ENCODE results near the gene RSPH9. TPM values are rescaled to one million over a fixed set of nuclear protein-coding genes. Genes with fewer than 3 reads are reported as not detected.

RSPH9 gene
- total RNA-seq, 2 donors from 2014 or later, result not detected

DNA sequence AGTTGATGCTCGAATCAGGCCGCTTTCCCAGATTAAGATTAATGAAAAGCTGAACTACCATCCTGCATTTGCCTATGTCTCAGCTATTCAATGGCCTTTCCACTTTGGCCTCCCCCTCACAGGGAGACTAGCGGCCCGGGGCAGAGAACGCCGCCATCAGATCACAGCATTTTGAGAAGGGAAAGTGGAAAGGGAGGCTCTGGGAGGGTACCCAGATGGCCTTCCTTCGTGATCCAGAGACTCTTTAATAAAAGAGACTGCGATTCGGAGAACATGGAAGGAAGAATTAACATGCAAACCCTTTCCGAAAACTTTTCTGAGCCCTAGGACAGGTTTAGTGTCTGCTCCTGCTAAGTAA is 42.2 kb downstream of the RSPH9 start:
- Histone ChIP-seq H3K4me1 (peaks cover 31% of the 10 kb centered on the region), H3K36me3 (no peaks in the 10 kb centered on the region), H3K9me3 (no peaks in the 10 kb centered on the region), H3K4me3 (peak overlapping the region; percentile 75), H3K27ac (peak overlapping the region; percentile 77), H3K27me3 (no peaks in the 10 kb centered on the region), H3K9ac (ENCODE audit: low read depth in 2 of 2, low read length in 2 of 2) (peak overlapping the region; percentile 73 to 95)
- no peak for TF ChIP-seq CTCF (IDR thresholded peaks at IDR 0.05)
- intact Hi-C loops (cut with DNase I), result no loop called here
- no peak for DNase-seq

DNA sequence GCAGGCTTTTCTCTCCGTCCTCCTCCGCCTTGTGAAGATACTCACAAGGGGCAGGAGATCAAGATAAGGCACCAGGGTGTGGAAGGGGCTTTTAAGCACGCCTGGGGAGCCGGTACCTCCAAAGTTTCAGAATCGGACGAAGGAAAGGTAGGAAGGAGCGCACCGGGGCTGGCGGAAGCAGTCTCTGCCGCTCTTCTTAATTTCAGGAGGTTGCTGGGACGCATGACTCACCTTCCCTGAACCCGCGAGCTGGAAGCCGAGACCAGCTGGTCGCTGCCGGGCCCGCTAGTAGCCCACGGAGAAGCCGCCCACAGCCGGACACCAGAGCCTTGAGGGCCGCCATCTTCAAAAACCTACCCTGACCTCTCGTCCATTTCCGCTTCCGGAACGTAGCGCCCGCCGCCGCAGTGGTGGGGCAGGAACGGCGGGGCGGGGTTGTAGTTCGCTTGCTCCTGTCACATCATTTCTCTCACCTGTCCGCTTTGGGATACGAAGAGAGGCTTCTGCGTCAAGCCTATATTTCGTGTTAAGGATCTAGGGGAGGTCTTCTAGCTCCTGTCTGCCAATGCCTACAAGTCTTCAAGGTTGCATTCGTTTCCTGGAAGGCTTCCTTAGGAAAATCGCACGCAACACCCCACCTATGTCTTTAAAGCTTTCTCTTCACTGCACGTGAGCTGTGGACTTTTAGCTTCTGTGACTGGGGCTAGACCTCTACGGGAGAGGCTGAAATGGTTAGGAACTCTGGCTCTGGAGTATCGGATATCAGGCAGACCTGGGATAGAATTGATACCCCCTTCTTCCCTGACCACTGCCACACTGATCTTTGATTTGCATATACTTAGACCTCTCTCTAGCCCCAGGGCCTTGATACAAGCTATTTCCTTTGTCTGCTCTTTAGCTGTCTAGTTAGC is 42.9 kb downstream of the RSPH9 start, which contains the start of gene MRPS18A:
Gene MRPS18A, minus strand, starts transcription at position 355 of the 911 bp plus-strand sequence. Its CDS starts 12 bp downstream, at position 343.
- H3K9me3 ChIP-seq, result no peaks in the 10 kb centered on the region
- H3K4me1 ChIP-seq, result peaks cover 31% of the 10 kb centered on the region
- peak within 1 kb of the TSS; percentile 77 for H3K27ac ChIP-seq
- peak; percentile 93 for DNase-seq
- no peak for TF ChIP-seq CTCF (IDR thresholded peaks at IDR 0.05)
- peak within 1 kb of the TSS; percentile 75 for H3K4me3 ChIP-seq
- H3K27me3 ChIP-seq, result no peaks in the 10 kb centered on the region
- no peaks in the 10 kb centered on the region for H3K36me3 ChIP-seq
- H3K9ac ChIP-seq (ENCODE audit: low read depth in 2 of 2, low read length in 2 of 2), result peak within 1 kb of the TSS; percentile 73 to 95
- intact Hi-C loops (cut with DNase I), result no loop called here

DNA sequence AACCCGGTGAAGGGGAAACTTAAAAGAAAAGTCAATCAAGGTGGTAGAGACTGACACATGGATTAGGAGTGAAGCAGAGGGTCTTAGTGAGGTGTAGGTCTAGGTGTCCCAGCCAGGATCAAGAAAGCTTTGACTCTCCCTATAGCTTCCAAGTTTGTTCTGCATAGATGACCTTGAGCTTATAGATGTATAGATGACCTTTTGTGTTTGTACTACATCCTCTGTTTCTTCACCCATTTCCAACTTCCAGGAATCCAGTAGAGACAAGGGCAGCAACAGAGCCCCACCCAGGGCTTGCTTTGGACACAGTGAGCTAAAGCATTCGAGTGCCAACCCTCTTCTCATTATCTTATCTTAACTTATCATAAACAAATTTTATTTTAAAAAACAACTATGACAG is 44.6 kb downstream of the RSPH9 start:
- H3K9me3 ChIP-seq, result no peaks in the 10 kb centered on the region
- no peak overlapping the region for H3K4me3 ChIP-seq
- no peaks in the 10 kb centered on the region for H3K36me3 ChIP-seq
- H3K27ac ChIP-seq, result no peak overlapping the region
- peaks cover 18% of the 10 kb centered on the region for H3K4me1 ChIP-seq
- no peak for TF ChIP-seq CTCF (IDR thresholded peaks at IDR 0.05)
- H3K27me3 ChIP-seq, result no peaks in the 10 kb centered on the region
- intact Hi-C loops (cut with DNase I), result no loop called here
- no peak overlapping the region for H3K9ac ChIP-seq (ENCODE audit: low read depth in 2 of 2, low read length in 2 of 2)
- DNase-seq, result no peak

DNA sequence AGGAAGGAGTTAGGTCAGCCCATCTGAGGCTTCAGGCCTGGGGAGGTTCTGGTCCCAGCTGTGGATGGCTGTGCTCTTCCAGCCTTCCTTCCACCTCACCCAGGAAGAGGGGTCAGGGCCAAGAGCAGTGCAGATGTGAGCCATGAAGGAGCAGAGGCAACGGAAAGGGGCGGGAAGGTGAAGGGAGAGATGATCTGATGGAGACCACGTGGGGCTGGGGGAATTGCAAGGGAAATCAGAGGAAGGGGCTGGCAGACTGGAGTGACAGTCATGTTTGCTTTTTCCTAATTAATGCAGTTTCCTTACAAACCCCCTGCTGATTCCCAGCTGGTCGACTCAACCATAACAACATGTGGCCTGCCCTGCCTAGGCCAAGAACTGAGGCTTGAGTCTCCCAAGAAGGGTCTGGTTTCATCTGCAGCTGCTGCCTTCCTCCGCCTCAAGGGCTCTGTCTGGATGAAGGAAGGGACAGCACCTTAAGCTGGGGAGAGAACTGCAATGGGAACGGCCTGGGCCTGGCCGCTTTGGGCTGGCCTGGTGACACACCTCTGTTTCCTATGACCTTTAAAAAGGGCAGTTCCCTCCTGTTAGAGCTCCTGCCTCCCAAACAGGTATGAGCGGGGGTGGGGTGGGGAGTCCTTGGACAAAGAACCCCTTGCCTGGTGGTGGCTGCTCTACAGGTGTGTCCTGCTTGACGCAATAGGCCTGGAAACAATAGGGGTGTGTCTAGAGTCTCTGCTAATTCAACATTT is 50.6 kb downstream of the RSPH9 start:
- Histone ChIP-seq H3K4me3 (no peak overlapping the region), H3K4me1 (peaks cover 10% of the 10 kb centered on the region), H3K27ac (peak overlapping the region; percentile 75), H3K27me3 (no peaks in the 10 kb centered on the region), H3K9ac (ENCODE audit: low read depth in 2 of 2, low read length in 2 of 2) (peak overlapping the region in 1 of 2 donors; percentile 48), H3K9me3 (no peaks in the 10 kb centered on the region), H3K36me3 (no peaks in the 10 kb centered on the region)
- DNase-seq, result peak; percentile 94
- intact Hi-C loops (cut with DNase I), result no loop called here
- TF ChIP-seq CTCF (IDR thresholded peaks at IDR 0.05), result no peak

- Histone ChIP-seq H3K4me1 (peaks cover 10% of the 10 kb centered on the region), H3K9ac (ENCODE audit: low read depth in 2 of 2, low read length in 2 of 2) (peak overlapping the region in 1 of 2 donors; percentile 28), H3K27ac (peak overlapping the region; percentile 75), H3K36me3 (no peaks in the 10 kb centered on the region), H3K27me3 (no peaks in the 10 kb centered on the region), H3K9me3 (no peaks in the 10 kb centered on the region), H3K4me3 (no peak overlapping the region)
- TF ChIP-seq CTCF (IDR thresholded peaks at IDR 0.05), result no peak
- DNase-seq, result no peak
- intact Hi-C loops (cut with DNase I), result no loop called here
Observed at GRCh38 chr6:43695967-43696291, 51.1 kb downstream of the RSPH9 start.
